H9 (cell line): ENCODE measurements around the gene CGB8. TPM values are rescaled to one million over a fixed set of nuclear protein-coding genes. Genes with fewer than 3 reads are reported as not detected.

Experiments used
- DNase-seq: peaks from one replicate; pipeline ENCODE4 v3.0.0-alpha.2; 2017
- H2AFZ ChIP-seq: one replicate; pipeline ENCODE4 v1.6.1; 2013; ENCODE audit warnings: mild to moderate bottlenecking, low read length, control low read depth, moderate library complexity
- H2AK5ac ChIP-seq: 2 replicates; pipeline ENCODE4 v1.6.1; 2013; ENCODE audit warnings: low read length, control low read depth, mixed read lengths; ENCODE audit not compliant: insufficient read length
- H2BK120ac ChIP-seq: one replicate; pipeline ENCODE4 v1.6.1; 2013; ENCODE audit warnings: low read depth, mild to moderate bottlenecking, low read length, control low read depth, inconsistent platforms; ENCODE audit not compliant: poor library complexity, severe bottlenecking
- H2BK12ac ChIP-seq: 2 replicates; pipeline ENCODE4 v1.6.1; 2013; ENCODE audit warnings: low read length, control low read depth, mixed read lengths, low read depth; ENCODE audit not compliant: insufficient read length
- H2BK15ac ChIP-seq: 2 replicates; pipeline ENCODE4 v1.6.1; 2013; ENCODE audit warnings: low read depth, low read length, control low read depth
- H2BK20ac ChIP-seq: one replicate; pipeline ENCODE4 v1.6.1; 2013; ENCODE audit warnings: low read depth, mild to moderate bottlenecking, low read length, control low read depth, inconsistent platforms; ENCODE audit not compliant: poor library complexity, severe bottlenecking
- H2BK5ac ChIP-seq: 2 replicates; pipeline ENCODE4 v1.6.1; 2013; ENCODE audit warnings: low read length, control low read depth, mixed read lengths; ENCODE audit not compliant: insufficient read length
- H3K14ac ChIP-seq: 2 replicates; pipeline ENCODE4 v1.6.1; 2013; ENCODE audit warnings: low read length, control low read depth; ENCODE audit not compliant: insufficient read depth
- H3K18ac ChIP-seq: 2 replicates; pipeline ENCODE4 v1.6.1; 2013; ENCODE audit warnings: low read depth, mild to moderate bottlenecking, mixed read lengths, low read length, control low read depth; ENCODE audit not compliant: insufficient read length
- H3K23ac ChIP-seq: 2 replicates; pipeline ENCODE4 v1.6.1; 2013; ENCODE audit warnings: low read length, control low read depth, mixed read lengths, low read depth; ENCODE audit not compliant: insufficient read length
- H3K23me2 ChIP-seq: 2 replicates; pipeline ENCODE4 v1.6.1; 2013; ENCODE audit warnings: low read depth, mild to moderate bottlenecking, mixed read lengths, low read length, control low read depth; ENCODE audit not compliant: insufficient read length, poor library complexity, severe bottlenecking
- H3K27ac ChIP-seq: 2 replicates; pipeline ENCODE4 v1.5.1; 2013; ENCODE audit warnings: low read length, control low read depth, mixed read lengths, low read depth; ENCODE audit not compliant: insufficient read length
- H3K27me3 ChIP-seq: 2 replicates; pipeline ENCODE4 v1.6.1; 2013; ENCODE audit warnings: low read length, control low read depth, inconsistent platforms; ENCODE audit not compliant: insufficient read depth
- H3K4ac ChIP-seq: 2 replicates; pipeline ENCODE4 v1.6.1; 2013; ENCODE audit warnings: low read depth, mild to moderate bottlenecking, control low read depth, inconsistent platforms, low read length, moderate library complexity
- H3K4me1 ChIP-seq: 2 replicates; pipeline ENCODE4 v1.6.1; 2013; ENCODE audit warnings: low read length, control low read depth, inconsistent platforms; ENCODE audit not compliant: insufficient read depth
- H3K4me2 ChIP-seq: 2 replicates; pipeline ENCODE4 v1.6.1; 2013; ENCODE audit warnings: low read length, control low read depth, mixed read lengths; ENCODE audit not compliant: insufficient read length, insufficient read depth
- H3K56ac ChIP-seq: 2 replicates; pipeline ENCODE4 v1.6.1; 2013; ENCODE audit warnings: low read depth, mild to moderate bottlenecking, mixed read lengths, low read length, control low read depth; ENCODE audit not compliant: insufficient read length
- H3K79me1 ChIP-seq: 2 replicates; pipeline ENCODE4 v1.6.1; 2013; ENCODE audit warnings: low read depth, mild to moderate bottlenecking, moderate library complexity, low read length, control low read depth, inconsistent platforms; ENCODE audit not compliant: insufficient read depth, poor library complexity, severe bottlenecking
- H3K79me2 ChIP-seq: 2 replicates; pipeline ENCODE4 v1.6.1; 2013; ENCODE audit warnings: low read length, control low read depth, inconsistent platforms; ENCODE audit not compliant: insufficient read depth
- H3K9ac ChIP-seq: 2 replicates; pipeline ENCODE4 v1.6.1; 2013; ENCODE audit warnings: low read length, control low read depth, mixed read lengths; ENCODE audit not compliant: insufficient read length; ENCODE audit errors: extremely low read depth
- H3K9me3 ChIP-seq: one replicate; pipeline ENCODE4 v1.6.1; 2013; ENCODE audit warnings: low read depth, low read length, inconsistent platforms; ENCODE audit not compliant: control insufficient read depth
- H3T11ph ChIP-seq: one replicate; pipeline ENCODE4 v1.6.1; 2013; ENCODE audit warnings: mild to moderate bottlenecking, low read length, control low read depth, inconsistent platforms
- H4K20me1 ChIP-seq: one replicate; pipeline ENCODE4 v1.6.1; 2013; ENCODE audit not compliant: control insufficient read depth, insufficient read length, insufficient read depth
- H4K5ac ChIP-seq: 2 replicates; pipeline ENCODE4 v1.6.1; 2013; ENCODE audit warnings: low read depth, mild to moderate bottlenecking, mixed read lengths, low read length, control low read depth; ENCODE audit not compliant: insufficient read length
- H4K8ac ChIP-seq: replicated peaks from 2 replicates; pipeline ENCODE4 v1.6.1; 2013; ENCODE audit warnings: low read length, control low read depth, mixed read lengths, low read depth; ENCODE audit not compliant: insufficient read length
- H4K91ac ChIP-seq: 2 replicates; pipeline ENCODE4 v1.6.1; 2013; ENCODE audit warnings: low read depth, mild to moderate bottlenecking, moderate library complexity, mixed read lengths, low read length, control low read depth; ENCODE audit not compliant: insufficient read length
- H3K27ac Mint-ChIP-seq, 3 experiments: 2 replicates in 2 of 3; 3 replicates in 1 of 3; pipeline ENCODE4 v1.8.0; 2020 to 2021; ENCODE audit warnings: mixed read lengths in 3 of 3, mild to moderate bottlenecking in 1 of 3, moderate library complexity in 1 of 3
- H3K27me3 Mint-ChIP-seq: 2 replicates; pipeline ENCODE4 v1.8.0; 2021; ENCODE audit warnings: low read depth, mild to moderate bottlenecking, moderate library complexity, mixed read lengths
- H3K36me3 Mint-ChIP-seq, 3 experiments: 2 replicates in 2 of 3; 3 replicates in 1 of 3; pipeline ENCODE4 v1.8.0; 2020 to 2021; ENCODE audit warnings: low read depth in 3 of 3, mixed read lengths in 3 of 3; ENCODE audit not compliant: insufficient read depth in 1 of 3
- H3K4me1 Mint-ChIP-seq, 2 experiments: 2 replicates each; pipeline ENCODE4 v1.8.0; 2020; ENCODE audit warnings: mixed read lengths in 2 of 2
- H3K4me3 Mint-ChIP-seq, 2 experiments: 2 replicates in 1 of 2; 3 replicates in 1 of 2; pipeline ENCODE4 v1.8.0; 2020 to 2021; ENCODE audit warnings: mild to moderate bottlenecking in 2 of 2, mixed read lengths in 2 of 2, moderate library complexity in 1 of 2
- H3K9me3 Mint-ChIP-seq, 2 experiments: 2 replicates in 1 of 2; 3 replicates in 1 of 2; pipeline ENCODE4 v1.8.0; 2020; ENCODE audit warnings: mild to moderate bottlenecking in 2 of 2, mixed read lengths in 2 of 2, moderate library complexity in 1 of 2
- WGBS: extraction: QIAGEN DNeasy Blood & Tissue Kit; methylation state at CpG from one replicate; pipeline ENCODE4 v1.1.7; 2013; ENCODE audit warnings: missing lambda C conversion rate, low lambda C conversion rate, mixed read lengths; ENCODE audit not compliant: insufficient read length; ENCODE audit errors: extremely low coverage; 5-methylcytosine and 5-hydroxymethylcytosine counted together
- total RNA-seq: library from RNA; stranded (reverse); gene quantifications from 2 replicates; pipeline ENCODE4 v1.2.1, GENCODE V29; 2021
- TF ChIP-seq, protein P1 (sequence below): fragments of 200-600 bp; sonication (generic); conservative IDR thresholded peaks from 3 replicates; pipeline ENCODE4 v1.8.0; 2021; ENCODE audit warnings: antibody characterized with exemption, mild to moderate bottlenecking

Gene CGB8
- total RNA-seq, 1 experiment from 2014 or later = not detected

DNA sequence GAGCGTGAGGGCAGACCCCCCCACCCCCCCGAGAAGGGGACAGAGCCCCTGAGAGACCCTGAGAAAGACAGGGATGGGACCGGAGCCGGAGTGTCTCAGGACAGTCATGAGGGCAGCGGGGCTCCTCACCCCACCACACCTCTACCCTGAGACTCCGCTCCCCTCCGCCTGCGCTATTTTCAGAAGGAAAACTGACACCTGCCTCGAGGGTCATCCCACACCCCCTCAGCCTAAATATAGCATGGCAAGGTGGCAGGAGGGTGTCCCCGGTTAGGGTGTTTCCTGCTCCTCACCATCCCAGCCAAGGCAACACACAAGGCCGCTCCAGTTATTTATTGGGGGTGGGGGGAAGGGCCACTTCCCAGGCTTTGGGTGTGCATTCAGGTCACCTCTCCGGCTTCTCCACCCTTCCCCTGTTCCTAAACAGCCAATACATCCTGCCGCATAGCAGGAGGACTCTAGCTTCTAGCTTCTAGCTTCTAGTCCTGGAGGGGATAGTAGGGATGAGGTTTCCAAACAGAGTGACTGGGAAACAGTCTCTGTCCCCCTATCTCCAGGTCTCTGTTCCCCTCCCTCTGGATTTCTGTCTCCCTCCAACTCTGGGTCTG is 17.1 kb upstream of the CGB8 start:
- Histone ChIP-seq H4K5ac (no peak overlapping the region), H3K56ac (no peak overlapping the region), H3K9ac (no peak overlapping the region), H3K79me1 (no peaks in the 10 kb centered on the region), H2BK5ac (no peak overlapping the region), H2BK120ac (no peak overlapping the region), H2AK5ac (no peak overlapping the region), H4K20me1 (no peaks in the 10 kb centered on the region), H4K91ac (no peak overlapping the region), H4K8ac (no peak overlapping the region), H3K4me1 (peaks cover 2% of the 10 kb centered on the region; the same call in 1 of the 2 replicates), H3K4me2 (peak overlapping the region; percentile 62), H2AFZ (no peak overlapping the region), H3K27ac (no peak overlapping the region), H2BK20ac (no peak overlapping the region), H3K18ac (no peak overlapping the region), H3K79me2 (no peaks in the 10 kb centered on the region), H3K27me3 (peaks cover 33% of the 10 kb centered on the region; the same call in 1 of the 2 replicates), H2BK15ac (no peak overlapping the region), H3K23ac (no peak overlapping the region), H3T11ph (no peak overlapping the region), H3K9me3 (no peaks in the 10 kb centered on the region), H3K14ac (no peak overlapping the region), H3K4ac (no peak overlapping the region), H2BK12ac (no peak overlapping the region), H3K23me2 (peaks cover 3% of the 10 kb centered on the region)
- Mint-ChIP-seq H3K4me1 (peaks cover 29 to 44% of the 10 kb centered on the region in 2 experiments), H3K36me3 (peaks cover 0 to 4% (median 3%) of the 10 kb centered on the region in 3 experiments; a peak in 3 of 7 replicates), H3K9me3 (peaks cover 7 to 14% of the 10 kb centered on the region in 2 experiments; a peak in 4 of 5 replicates), H3K27me3 (peaks cover 77% of the 10 kb centered on the region), H3K4me3 (peak overlapping the region; percentile 19 to 39; a peak in 3 of 5 replicates), H3K27ac (no peak overlapping the region)
- no CpG with 5 or more reads among the region's 13 CpGs for WGBS
- no peak for DNase-seq
- TF ChIP-seq, protein P1, sequence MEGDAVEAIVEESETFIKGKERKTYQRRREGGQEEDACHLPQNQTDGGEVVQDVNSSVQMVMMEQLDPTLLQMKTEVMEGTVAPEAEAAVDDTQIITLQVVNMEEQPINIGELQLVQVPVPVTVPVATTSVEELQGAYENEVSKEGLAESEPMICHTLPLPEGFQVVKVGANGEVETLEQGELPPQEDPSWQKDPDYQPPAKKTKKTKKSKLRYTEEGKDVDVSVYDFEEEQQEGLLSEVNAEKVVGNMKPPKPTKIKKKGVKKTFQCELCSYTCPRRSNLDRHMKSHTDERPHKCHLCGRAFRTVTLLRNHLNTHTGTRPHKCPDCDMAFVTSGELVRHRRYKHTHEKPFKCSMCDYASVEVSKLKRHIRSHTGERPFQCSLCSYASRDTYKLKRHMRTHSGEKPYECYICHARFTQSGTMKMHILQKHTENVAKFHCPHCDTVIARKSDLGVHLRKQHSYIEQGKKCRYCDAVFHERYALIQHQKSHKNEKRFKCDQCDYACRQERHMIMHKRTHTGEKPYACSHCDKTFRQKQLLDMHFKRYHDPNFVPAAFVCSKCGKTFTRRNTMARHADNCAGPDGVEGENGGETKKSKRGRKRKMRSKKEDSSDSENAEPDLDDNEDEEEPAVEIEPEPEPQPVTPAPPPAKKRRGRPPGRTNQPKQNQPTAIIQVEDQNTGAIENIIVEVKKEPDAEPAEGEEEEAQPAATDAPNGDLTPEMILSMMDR = no peak
